Urothelium cell line (cell line): ENCODE data around the gene PRKAG2.

Source experiments
- DNase-seq: peaks from one replicate; pipeline ENCODE4 v3.0.0; 2011; ENCODE audit warnings: low spot score, mixed read lengths
- FAIRE-seq: peaks from 2 replicates; lab custom pipeline; 2011; peaks lifted over from hg19 to GRCh38; lab: Jason Lieb, UNC

PRKAG2 gene

DNA sequence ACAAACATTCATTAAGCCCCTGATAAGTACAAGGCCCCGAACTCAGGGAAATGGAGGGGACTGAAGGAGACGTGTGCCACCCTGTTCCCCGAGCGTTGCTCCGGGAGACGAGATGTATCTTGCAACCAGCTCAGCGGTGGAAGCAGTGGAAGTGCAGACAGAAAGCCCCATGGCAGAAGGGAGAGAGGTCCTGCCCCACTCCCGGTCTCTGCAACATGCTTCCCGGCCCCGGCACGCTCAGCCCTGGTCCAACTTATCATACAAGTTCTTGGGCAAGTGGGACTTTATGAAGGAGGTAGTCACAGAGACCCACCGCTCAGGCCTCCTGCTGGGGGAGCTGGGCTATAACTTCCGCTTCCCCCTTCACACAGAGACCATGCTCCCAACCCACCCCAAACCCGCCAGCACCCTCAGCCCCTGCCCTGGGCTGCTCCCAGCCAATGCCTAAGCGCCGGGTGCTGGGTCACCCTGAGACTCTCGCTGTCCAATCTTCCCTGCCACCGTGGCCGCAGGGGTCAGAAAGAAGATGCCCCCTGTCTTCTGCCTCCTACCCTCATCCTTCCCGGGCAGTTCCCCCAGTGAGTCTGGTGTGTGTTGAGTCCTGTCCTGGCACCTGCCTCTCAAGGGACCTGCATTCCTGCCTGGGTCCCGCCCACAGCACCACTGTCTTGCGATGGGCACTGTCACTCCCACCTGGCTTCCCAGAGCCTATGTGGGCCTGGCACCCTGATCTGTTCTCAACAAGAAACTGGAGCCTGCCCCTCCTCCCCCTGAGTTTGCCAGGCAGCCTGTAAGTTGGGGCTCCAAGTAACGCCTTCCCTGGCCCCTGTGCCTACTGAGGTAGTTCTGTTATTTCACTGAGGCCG lies 157.7 kb downstream of the PRKAG2 start:
- FAIRE-seq (no peak), DNase-seq (no peak)

GRCh38 chr7:151717918-151718317 lies 159.0 kb downstream of the PRKAG2 start:
- DNase-seq (no peak), FAIRE-seq (no peak)

DNA sequence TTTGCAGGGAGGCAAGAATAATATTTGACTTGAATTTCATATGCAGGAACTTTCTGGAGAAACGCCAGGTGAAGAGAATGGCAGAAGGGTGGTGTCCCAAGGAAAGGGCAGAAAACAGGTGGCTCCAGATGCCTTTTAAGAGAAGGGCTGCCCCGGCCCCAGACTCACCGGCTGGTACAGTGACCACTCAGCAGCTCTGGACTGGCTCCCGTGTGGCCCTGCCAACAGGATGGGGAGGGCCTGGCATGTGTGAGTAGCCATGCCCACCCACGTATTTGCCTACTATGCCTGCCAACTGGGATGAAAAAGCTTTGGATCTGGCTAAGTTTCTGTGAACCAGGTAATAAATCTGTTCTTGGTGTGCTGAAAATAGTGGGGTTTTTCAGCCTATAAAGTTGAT lies 159.5 kb downstream of the PRKAG2 start:
- DNase-seq = no peak
- no peak for FAIRE-seq

DNA sequence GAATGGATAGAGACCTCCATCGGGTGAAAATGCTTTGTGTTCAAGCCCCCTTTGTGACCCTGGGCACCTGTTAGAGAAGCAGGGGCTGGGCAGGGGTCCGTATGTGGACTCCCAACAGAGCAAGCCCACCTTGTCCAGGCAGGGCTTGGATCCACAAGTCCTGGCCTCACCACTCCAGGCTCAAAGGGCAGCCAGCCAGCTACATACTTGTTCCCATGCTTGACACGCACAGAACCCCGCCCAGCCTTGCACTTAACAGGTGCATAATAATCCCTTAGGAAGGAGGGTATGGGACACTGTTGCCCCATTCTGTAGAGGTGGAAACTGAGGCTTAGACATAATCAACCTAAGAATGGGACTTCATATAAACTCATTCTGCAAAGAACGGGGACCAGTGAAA lies 160.6 kb downstream of the PRKAG2 start:
- FAIRE-seq (no peak), DNase-seq (no peak)

DNA sequence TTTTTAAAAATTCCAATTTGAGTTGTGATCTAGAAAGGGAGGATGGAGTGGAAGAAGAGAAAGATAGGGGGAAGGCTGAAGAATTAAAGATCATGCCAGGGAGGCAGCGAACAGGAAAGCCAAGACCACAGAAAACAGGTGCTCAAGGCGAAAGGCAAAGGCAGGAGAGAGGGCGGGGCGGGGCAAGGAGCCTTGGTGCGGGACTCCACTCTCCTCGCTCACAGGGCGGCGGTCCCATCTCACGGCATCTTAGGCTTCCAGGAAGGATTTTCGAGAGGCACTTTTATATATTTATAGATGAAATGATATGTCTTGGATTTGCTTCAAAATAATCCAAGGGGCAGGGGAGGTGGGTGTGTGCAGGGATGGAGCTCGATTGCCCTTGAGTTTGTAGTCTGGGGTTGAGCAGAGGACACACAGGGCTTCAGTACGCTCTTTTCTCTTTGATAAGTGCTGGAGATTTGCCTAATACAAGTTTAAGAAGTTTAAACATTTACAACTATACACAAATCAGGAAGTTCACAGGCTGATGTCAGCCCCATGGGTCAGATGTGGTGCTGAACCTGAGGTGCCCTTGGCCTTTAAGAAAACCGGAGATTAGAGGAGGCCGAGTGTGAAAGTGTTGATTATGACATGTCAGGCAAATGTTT lies 161.1 kb downstream of the PRKAG2 start:
- DNase-seq = no peak
- FAIRE-seq = no peak

DNA sequence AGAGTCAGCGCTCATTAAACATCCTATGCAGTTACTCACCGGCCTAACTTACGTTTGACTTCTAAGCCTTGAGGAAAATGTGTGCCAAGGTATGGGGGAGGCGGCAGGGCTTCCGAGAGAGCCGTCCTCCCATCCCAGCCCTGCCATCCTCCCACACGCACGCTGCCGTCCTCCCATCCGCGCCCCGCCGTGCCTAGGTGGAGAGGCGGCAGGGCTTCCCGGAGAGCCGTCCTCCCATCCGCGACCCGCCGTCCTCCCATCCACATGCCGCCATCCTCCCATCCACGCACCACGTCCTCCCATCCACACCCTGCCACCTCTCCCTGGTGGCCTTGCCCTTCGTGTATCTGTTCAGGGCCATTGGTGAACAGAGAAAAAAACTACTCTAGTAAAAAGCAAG lies 162.7 kb downstream of the PRKAG2 start:
- FAIRE-seq = no peak

GRCh38 chr7:151712810-151713125 lies 164.1 kb downstream of the PRKAG2 start:
- FAIRE-seq = no peak
- DNase-seq = no peak

More for the DNA sequence above, 162.7 kb downstream of the PRKAG2 start:
- DNase-seq = no peak

- FAIRE-seq = no peak
- DNase-seq = no peak
These were observed 164.8 kb downstream of the PRKAG2 start for GRCh38 chr7:151711906-151712809.

GRCh38 chr7:151711435-151711872 lies 165.5 kb downstream of the PRKAG2 start:
- DNase-seq = no peak
- no peak for FAIRE-seq

- FAIRE-seq (no peak), DNase-seq (no peak)
These were observed 166.1 kb downstream of the PRKAG2 start for GRCh38 chr7:151710646-151711434.

DNA sequence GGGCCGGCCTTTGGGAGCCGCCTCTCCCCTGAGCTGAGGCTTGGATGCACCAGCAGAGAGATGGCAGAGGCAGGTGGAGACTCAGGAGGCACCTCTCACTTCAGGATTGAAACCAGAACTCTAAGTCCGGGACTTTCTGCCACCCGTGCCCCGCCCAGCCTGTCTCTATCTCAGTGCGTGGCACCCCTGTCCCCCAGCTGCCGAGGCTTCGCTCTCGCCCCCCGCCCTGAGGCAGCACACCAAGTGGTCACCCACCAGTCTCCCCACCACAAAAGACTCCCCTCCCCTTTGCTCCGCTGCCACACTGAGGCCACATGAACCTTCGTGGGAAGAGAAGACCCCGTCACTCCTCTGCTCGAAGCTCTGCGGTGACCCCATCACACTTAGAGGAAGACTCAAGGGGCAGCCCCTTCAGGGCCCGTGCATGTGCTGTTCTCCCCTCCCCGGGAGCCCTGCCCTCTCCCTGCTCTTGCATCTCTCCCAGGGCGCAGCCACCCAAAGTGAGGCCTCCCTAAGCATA lies 166.7 kb downstream of the PRKAG2 start:
- FAIRE-seq (no peak), DNase-seq (no peak)

- DNase-seq (no peak), FAIRE-seq (no peak)
These were observed 167.5 kb downstream of the PRKAG2 start for GRCh38 chr7:151709141-151710038.

DNA sequence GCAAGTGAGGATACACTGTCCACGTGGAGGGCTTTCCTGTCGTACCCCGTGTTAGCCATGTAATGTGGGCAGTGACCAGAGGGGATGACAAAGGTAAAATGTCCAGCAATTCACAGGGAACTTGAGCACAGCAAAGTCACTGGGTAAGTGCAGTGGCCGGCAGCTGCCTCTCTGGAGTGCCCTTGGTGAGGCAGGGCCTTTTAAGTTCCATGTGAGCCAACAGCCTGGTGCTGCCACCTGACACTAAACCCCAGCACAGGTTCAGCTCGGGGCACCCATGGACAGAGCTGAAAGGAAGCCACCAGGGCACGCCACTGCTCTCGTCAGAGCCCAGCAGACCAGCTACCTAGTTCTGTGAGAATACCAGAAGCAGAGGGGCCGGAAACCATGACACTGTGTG lies 168.3 kb downstream of the PRKAG2 start:
- DNase-seq (no peak), FAIRE-seq (no peak)

DNA sequence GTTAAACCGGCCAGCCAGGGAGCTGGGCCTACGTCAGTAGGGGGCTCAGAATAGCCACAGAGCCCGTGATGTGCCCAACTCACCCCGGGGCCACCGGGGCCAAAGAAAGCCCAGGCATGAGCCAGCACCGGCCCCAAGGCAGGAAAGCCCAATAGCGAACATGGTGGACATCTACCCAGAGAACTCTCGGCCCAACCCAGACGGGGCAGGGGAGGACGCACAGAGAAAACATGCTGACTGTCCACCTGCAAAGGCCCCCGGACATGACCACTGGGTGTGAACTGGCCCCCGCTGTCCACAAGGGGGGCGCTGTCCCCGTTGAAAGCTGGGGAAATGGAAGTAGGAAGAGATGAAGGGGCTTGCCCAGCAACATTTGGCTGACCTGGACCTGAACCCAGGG lies 169.2 kb downstream of the PRKAG2 start:
- DNase-seq (no peak), FAIRE-seq (no peak)

DNA sequence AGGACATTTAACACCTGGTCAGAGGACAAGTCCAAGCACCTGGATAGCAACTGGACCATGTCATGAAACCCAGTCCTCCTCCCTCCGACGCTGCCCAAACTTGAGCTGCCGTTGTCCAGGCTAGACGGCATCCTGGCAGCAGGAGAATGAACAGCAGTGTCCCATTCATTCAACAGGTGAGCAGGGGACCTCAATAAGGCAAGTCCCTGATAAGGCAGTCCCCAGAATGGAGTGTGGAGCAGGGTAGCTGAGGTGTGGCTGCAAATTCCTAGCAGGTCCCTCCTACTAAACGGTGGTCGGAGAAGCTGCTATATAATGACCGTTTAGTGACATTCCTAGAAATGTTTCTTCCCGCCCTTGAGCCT lies 169.8 kb downstream of the PRKAG2 start:
- no peak for DNase-seq
- no peak for FAIRE-seq

DNA sequence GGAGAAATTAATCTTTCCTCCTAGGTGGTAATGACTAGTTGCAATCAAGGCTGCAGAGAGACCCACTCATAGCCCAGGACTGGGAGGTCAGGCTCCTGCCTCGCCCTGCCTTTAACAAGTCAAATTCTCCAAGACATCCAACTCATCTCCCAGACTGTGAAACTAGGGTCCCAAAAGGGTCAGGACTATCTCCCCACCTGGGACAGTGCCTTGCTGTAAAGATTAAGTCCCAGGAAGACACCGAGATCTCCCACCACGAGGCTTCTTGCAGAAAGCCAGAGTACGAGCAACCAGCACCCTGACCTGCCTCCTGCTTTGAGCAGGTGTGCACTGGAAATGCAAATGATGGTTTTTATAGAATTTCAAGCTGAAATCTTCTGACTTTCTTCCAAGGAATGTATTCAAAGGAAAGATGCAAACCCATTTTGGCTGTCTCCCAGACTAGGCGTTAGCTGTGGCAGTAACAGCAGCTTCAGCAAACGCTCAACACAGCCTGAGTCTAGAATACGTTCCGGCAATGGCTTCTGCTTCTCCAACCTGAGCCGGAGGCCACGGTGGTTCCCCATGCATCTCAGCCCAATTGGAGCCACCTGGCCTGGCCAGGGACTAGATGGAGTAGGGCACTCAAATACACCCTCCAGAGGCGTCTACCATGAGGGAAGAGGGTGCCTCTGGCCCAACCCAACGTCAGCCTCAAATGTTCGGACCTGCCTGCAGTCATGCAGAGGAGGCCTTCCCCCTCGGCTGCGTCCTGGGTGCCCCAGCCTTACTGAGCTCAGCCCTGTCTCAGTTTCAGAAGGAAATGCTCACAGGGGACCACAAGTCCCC lies 170.4 kb downstream of the PRKAG2 start:
- DNase-seq (no peak), FAIRE-seq (no peak)

DNA sequence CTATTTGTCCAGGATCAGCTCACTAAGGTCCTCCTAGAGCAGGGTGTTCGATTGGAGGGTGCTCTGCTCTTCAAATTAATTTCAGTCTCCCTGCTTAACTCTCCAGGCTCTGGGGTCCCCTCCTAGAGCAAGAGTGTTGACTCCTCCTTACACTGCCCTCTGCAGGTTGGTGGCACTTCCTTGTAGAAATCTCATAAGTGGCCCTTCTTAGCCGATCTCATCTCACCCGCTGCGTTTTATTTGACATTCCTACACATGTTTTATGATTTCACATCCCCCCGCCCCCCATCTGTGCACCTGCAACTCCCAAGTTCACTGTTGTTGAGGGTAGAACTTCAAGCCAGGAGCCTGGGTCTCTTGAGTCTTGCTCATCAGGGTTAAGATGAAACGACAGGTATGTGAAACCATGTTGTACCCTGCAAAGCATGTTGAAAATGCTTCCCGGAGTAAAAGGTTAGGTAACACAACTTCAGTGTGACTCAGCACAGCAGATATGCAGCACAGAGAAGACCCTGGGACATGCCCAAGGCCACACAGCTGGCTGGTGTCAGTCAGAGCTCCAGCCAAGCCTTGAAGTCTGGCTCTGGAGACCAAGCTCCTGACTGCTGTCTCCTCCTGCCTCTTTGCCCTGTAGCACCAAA lies 171.2 kb downstream of the PRKAG2 start:
- no peak for DNase-seq
- no peak for FAIRE-seq

- FAIRE-seq (no peak), DNase-seq (no peak)
These were observed 171.8 kb downstream of the PRKAG2 start for GRCh38 chr7:151704960-151705635.
